Thyroid gland (tissue), 4 donors: ENCODE results near the gene GALNT8.

Experiments
- POLR2A ChIP-seq, 2 donors: fragments of 450-650 bp; IDR thresholded peaks; one replicate each; pipeline ENCODE4 v1.6.1; 2017; ENCODE audit warnings: antibody characterized with exemption in 2 of 2, mild to moderate bottlenecking in 2 of 2, moderate library complexity in 1 of 2
- TF ChIP-seq, protein P1 (sequence below), 6 experiments: fragments of 200-600 bp in 3 of 6; fragments of 450-650 bp in 3 of 6; sonication (generic) in 3 of 6; IDR thresholded peaks; one replicate each; pipeline ENCODE4 v1.5.1; 2016 to 2019; ENCODE audit warnings: antibody characterized with exemption in 6 of 6, mild to moderate bottlenecking in 2 of 6, inconsistent platforms in 1 of 6, moderate library complexity in 1 of 6

DNA sequence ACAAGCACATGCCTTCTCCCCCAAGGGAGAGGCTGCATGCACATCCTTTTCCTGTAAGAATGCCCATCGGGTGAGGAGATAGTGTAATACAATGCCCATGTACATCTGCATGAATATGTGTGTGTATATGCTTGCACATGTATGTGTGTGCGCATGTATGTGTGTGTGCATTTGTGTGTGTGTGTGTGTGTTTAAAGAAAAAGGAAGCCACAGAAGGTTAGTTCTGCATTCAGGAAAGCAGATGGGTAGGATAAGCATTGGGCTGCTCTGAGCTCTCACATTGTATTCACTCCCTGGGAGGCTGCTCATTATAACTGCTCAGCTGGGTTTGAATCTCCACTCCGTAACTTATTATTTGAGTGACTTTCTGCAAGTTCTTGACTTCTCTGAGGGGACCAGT lies 74.3 kb downstream of the GALNT8 start:
- TF ChIP-seq, protein P1, sequence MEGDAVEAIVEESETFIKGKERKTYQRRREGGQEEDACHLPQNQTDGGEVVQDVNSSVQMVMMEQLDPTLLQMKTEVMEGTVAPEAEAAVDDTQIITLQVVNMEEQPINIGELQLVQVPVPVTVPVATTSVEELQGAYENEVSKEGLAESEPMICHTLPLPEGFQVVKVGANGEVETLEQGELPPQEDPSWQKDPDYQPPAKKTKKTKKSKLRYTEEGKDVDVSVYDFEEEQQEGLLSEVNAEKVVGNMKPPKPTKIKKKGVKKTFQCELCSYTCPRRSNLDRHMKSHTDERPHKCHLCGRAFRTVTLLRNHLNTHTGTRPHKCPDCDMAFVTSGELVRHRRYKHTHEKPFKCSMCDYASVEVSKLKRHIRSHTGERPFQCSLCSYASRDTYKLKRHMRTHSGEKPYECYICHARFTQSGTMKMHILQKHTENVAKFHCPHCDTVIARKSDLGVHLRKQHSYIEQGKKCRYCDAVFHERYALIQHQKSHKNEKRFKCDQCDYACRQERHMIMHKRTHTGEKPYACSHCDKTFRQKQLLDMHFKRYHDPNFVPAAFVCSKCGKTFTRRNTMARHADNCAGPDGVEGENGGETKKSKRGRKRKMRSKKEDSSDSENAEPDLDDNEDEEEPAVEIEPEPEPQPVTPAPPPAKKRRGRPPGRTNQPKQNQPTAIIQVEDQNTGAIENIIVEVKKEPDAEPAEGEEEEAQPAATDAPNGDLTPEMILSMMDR (IDR thresholded peaks at IDR 0.05) = no peak
- no peak for TF ChIP-seq POLR2A (IDR thresholded peaks at IDR 0.05)
